ENCODE results near the gene FSCN2.
A peak's percentile ranks its signal among the peaks of the same experiment; 100 is the strongest.

Gene FSCN2

GRCh38 chr17:81513372-81513752 lies 14.8 kb upstream of the FSCN2 start:
- DNase-seq (ENCODE audit: low read depth), result peak; percentile 48

GRCh38 chr17:81513753-81514488 lies 14.3 kb upstream of the FSCN2 start:
- no peak for DNase-seq (ENCODE audit: low read depth)

GRCh38 chr17:81514489-81514738 lies 13.8 kb upstream of the FSCN2 start:
- no peak for DNase-seq (ENCODE audit: low read depth)

- DNase-seq (ENCODE audit: low read depth), result peak; percentile 61
Measured at GRCh38 chr17:81514739-81515529, 13.2 kb upstream of the FSCN2 start.

GRCh38 chr17:81515530-81516041 lies 12.6 kb upstream of the FSCN2 start:
- no peak for DNase-seq (ENCODE audit: low read depth)

- DNase-seq (ENCODE audit: low read depth), result no peak
Measured at GRCh38 chr17:81516439-81516838, 11.7 kb upstream of the FSCN2 start.

GRCh38 chr17:81517009-81517338 lies 11.2 kb upstream of the FSCN2 start:
- no peak for DNase-seq (ENCODE audit: low read depth)

GRCh38 chr17:81517339-81518112 lies 10.7 kb upstream of the FSCN2 start:
- DNase-seq (ENCODE audit: low read depth), result no peak

GRCh38 chr17:81518113-81518784 lies 9.9 kb upstream of the FSCN2 start:
- no peak for DNase-seq (ENCODE audit: low read depth)

- DNase-seq (ENCODE audit: low read depth), result no peak
Measured at GRCh38 chr17:81518785-81519283, 9.3 kb upstream of the FSCN2 start.

- peak; percentile 51 for DNase-seq (ENCODE audit: low read depth)
Measured at GRCh38 chr17:81519284-81520020, 8.7 kb upstream of the FSCN2 start.

GRCh38 chr17:81520021-81520901 lies 7.9 kb upstream of the FSCN2 start:
- no peak for DNase-seq (ENCODE audit: low read depth)

- no peak for DNase-seq (ENCODE audit: low read depth)
Measured at GRCh38 chr17:81522491-81523401, 5.4 kb upstream of the FSCN2 start.

- DNase-seq (ENCODE audit: low read depth), result no peak
Measured at GRCh38 chr17:81523402-81524038, 4.7 kb upstream of the FSCN2 start.

GRCh38 chr17:81524039-81524864 lies 3.9 kb upstream of the FSCN2 start:
- DNase-seq (ENCODE audit: low read depth), result no peak

- no peak for DNase-seq (ENCODE audit: low read depth)
Measured at GRCh38 chr17:81524865-81525159, 3.4 kb upstream of the FSCN2 start.

GRCh38 chr17:81526662-81527571 lies 1.3 kb upstream of the FSCN2 start:
- DNase-seq (ENCODE audit: low read depth), result no peak
